Measurements from ENCODE around the gene NKX2-1. TPM values are rescaled to one million over a fixed set of nuclear protein-coding genes. Genes with fewer than 3 reads are reported as not detected.

The NKX2-1 gene
- total RNA-seq, 1 experiment from 2014 or later = not detected

DNA sequence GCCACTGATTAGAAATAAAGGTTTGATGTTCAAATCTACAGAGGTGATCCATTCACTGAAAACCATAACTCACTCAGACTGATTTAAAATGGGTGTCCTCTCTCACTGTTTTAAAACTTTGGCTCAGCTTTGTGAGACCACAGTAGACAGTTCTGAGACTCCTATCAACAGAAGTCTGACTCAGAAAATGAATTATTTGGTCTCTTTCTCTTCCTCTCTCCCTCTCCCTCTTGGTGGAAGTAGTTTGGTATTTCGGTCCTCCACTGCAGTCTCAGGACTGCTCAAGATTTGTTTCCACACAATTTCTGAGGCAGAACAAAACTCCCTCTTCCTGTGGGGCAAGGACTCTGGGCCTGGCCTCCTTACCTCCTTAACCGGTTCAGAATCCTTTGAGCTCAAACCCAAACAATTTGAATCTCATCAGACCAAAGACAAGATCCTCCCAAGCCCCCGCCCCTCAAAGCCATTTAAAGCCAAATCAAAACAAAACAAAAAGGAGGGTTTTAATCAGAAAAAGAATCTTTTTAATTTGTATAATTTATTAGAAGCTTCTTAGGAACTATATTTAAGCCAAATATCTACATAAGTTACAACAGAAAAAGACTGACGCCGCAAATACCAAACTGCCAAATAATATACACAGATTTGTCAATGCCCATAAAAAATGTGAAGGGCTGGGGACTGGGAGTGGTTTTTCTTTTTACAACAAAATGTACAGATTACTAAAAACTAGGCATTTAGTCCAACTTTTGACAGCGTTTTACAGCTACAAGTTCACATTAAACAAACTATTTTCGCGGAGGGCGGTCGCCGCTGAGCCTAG lies 3.9 kb downstream of the NKX2-1 start:
- Histone ChIP-seq H2AFZ (ENCODE audit: low read length) (no peak overlapping the region), H3K4me1 (ENCODE audit: insufficient read depth, low read length) (no peaks in the 10 kb centered on the region), H3K9me3 (ENCODE audit: control insufficient read depth, low read depth, low read length) (no peaks in the 10 kb centered on the region), H3K23ac (ENCODE audit: insufficient read length, low read depth, low read length) (no peak overlapping the region), H2BK20ac (ENCODE audit: low read depth, low read length, poor library complexity, severe bottlenecking) (no peak overlapping the region), H4K8ac (replicated peaks; ENCODE audit: insufficient read length, low read depth, low read length) (no peak overlapping the region), H3T11ph (ENCODE audit: low read length) (no peak overlapping the region), H2BK12ac (ENCODE audit: insufficient read length, low read depth, low read length) (no peak overlapping the region), H4K20me1 (ENCODE audit: control insufficient read depth, insufficient read depth, insufficient read length) (no peaks in the 10 kb centered on the region), H3K27me3 (ENCODE audit: insufficient read depth, low read length) (peaks cover 87% of the 10 kb centered on the region), H2BK120ac (ENCODE audit: low read depth, low read length, poor library complexity, severe bottlenecking) (no peak overlapping the region), H3K56ac (ENCODE audit: insufficient read length, low read depth, low read length) (no peak overlapping the region), H3K79me2 (ENCODE audit: insufficient read depth, low read length) (no peaks in the 10 kb centered on the region), H4K5ac (ENCODE audit: insufficient read length, low read depth, low read length) (no peak overlapping the region), H3K27ac (ENCODE audit: insufficient read length, low read depth, low read length) (no peak overlapping the region), H3K9ac (ENCODE audit: extremely low read depth, insufficient read length, low read length) (no peak overlapping the region), H3K18ac (ENCODE audit: insufficient read length, low read depth, low read length) (no peak overlapping the region), H4K91ac (ENCODE audit: insufficient read length, low read depth, low read length) (no peak overlapping the region), H2BK5ac (ENCODE audit: insufficient read length, low read length) (no peak overlapping the region), H3K14ac (ENCODE audit: insufficient read depth, low read length) (no peak overlapping the region), H3K79me1 (ENCODE audit: insufficient read depth, low read depth, low read length, poor library complexity, severe bottlenecking) (no peaks in the 10 kb centered on the region), H3K4ac (ENCODE audit: low read depth, low read length) (no peak overlapping the region), H3K23me2 (ENCODE audit: insufficient read length, low read depth, low read length, poor library complexity, severe bottlenecking) (peaks cover 7% of the 10 kb centered on the region), H3K4me2 (ENCODE audit: insufficient read depth, insufficient read length, low read length) (no peak overlapping the region), H2AK5ac (ENCODE audit: insufficient read length, low read length) (no peak overlapping the region), H2BK15ac (ENCODE audit: low read depth, low read length) (no peak overlapping the region)
- no CpG with 5 or more reads among the region's 11 CpGs for WGBS (ENCODE audit: extremely low coverage, insufficient read length, low lambda C conversion rate)
- H3K4me3 Mint-ChIP-seq = no peak overlapping the region; a peak in 1 of 5 replicates
- H3K9me3 Mint-ChIP-seq = peaks cover 2 to 8% of the 10 kb centered on the region in 2 experiments; a peak in 3 of 5 replicates
- no peaks in the 10 kb centered on the region; a peak in 1 of 7 replicates for H3K36me3 Mint-ChIP-seq (ENCODE audit: insufficient read depth in 1 of 3, low read depth in 3 of 3)
- TF ChIP-seq, protein P1, sequence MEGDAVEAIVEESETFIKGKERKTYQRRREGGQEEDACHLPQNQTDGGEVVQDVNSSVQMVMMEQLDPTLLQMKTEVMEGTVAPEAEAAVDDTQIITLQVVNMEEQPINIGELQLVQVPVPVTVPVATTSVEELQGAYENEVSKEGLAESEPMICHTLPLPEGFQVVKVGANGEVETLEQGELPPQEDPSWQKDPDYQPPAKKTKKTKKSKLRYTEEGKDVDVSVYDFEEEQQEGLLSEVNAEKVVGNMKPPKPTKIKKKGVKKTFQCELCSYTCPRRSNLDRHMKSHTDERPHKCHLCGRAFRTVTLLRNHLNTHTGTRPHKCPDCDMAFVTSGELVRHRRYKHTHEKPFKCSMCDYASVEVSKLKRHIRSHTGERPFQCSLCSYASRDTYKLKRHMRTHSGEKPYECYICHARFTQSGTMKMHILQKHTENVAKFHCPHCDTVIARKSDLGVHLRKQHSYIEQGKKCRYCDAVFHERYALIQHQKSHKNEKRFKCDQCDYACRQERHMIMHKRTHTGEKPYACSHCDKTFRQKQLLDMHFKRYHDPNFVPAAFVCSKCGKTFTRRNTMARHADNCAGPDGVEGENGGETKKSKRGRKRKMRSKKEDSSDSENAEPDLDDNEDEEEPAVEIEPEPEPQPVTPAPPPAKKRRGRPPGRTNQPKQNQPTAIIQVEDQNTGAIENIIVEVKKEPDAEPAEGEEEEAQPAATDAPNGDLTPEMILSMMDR (conservative IDR thresholded peaks at IDR 0.05) = no peak
- peaks cover 15 to 38% of the 10 kb centered on the region in 2 experiments for H3K4me1 Mint-ChIP-seq
- H3K27ac Mint-ChIP-seq = no peak overlapping the region
- peaks cover 96% of the 10 kb centered on the region for H3K27me3 Mint-ChIP-seq (ENCODE audit: low read depth)
- DNase-seq = no peak
